GM19438 (cell line): ENCODE measurements around the gene PRIMPOL.
A peak's percentile ranks its signal among the peaks of the same experiment; 100 is the strongest.

ENCODE experiments used
- ATAC-seq: cut with Tn5 transposase; IDR thresholded peaks from one replicate; pipeline ENCODE4 v1.9.1; 2021; ENCODE audit warnings: low read depth; ENCODE audit not compliant: unreplicated experiment

The PRIMPOL gene

GRCh38 chr4:184664445-184665210 lies 15.1 kb downstream of the PRIMPOL start:
- ATAC-seq: no peak

GRCh38 chr4:184666670-184667069 lies 17.1 kb downstream of the PRIMPOL start:
- no peak for ATAC-seq

- no peak for ATAC-seq
Measured at GRCh38 chr4:184668096-184668495, 18.6 kb downstream of the PRIMPOL start.

GRCh38 chr4:184668511-184669114 lies 19.1 kb downstream of the PRIMPOL start:
- ATAC-seq: peak; percentile 68

- ATAC-seq: no peak
Measured at GRCh38 chr4:184669251-184669650, 19.7 kb downstream of the PRIMPOL start.

- ATAC-seq: no peak
Measured at GRCh38 chr4:184671101-184671500, 21.6 kb downstream of the PRIMPOL start.

GRCh38 chr4:184672741-184673140 lies 23.2 kb downstream of the PRIMPOL start:
- no peak for ATAC-seq

GRCh38 chr4:184674011-184674410 lies 24.5 kb downstream of the PRIMPOL start:
- ATAC-seq: no peak

GRCh38 chr4:184675018-184675417 lies 25.5 kb downstream of the PRIMPOL start:
- ATAC-seq: no peak

GRCh38 chr4:184675821-184676492 lies 26.4 kb downstream of the PRIMPOL start:
- ATAC-seq: no peak

GRCh38 chr4:184680698-184681097 lies 31.2 kb downstream of the PRIMPOL start:
- ATAC-seq: no peak

- ATAC-seq: no peak
Measured at GRCh38 chr4:184681916-184682315, 32.4 kb downstream of the PRIMPOL start.

- ATAC-seq: no peak
Measured at GRCh38 chr4:184684491-184685189, 35.1 kb downstream of the PRIMPOL start.

- ATAC-seq: no peak
Measured at GRCh38 chr4:184688005-184688404, 38.5 kb downstream of the PRIMPOL start.

- no peak for ATAC-seq
Measured at GRCh38 chr4:184688447-184688846, 38.9 kb downstream of the PRIMPOL start.

- ATAC-seq: no peak
Measured at GRCh38 chr4:184689681-184690080, 40.1 kb downstream of the PRIMPOL start.

- ATAC-seq: no peak
Measured at GRCh38 chr4:184693056-184693455, 43.5 kb downstream of the PRIMPOL start.

GRCh38 chr4:184694412-184694956 lies 44.9 kb downstream of the PRIMPOL start:
- no peak for ATAC-seq

GRCh38 chr4:184695178-184695896 lies 45.8 kb downstream of the PRIMPOL start:
- no peak for ATAC-seq

- no peak for ATAC-seq
Measured at GRCh38 chr4:184697956-184698355, 48.4 kb downstream of the PRIMPOL start.
